ENCODE results near the gene FXYD3.

Gene FXYD3

GRCh38 chr19:35106898-35107541 lies 8.6 kb upstream of the FXYD3 start:
- no peak for DNase-seq (ENCODE audit: low read depth)

DNA sequence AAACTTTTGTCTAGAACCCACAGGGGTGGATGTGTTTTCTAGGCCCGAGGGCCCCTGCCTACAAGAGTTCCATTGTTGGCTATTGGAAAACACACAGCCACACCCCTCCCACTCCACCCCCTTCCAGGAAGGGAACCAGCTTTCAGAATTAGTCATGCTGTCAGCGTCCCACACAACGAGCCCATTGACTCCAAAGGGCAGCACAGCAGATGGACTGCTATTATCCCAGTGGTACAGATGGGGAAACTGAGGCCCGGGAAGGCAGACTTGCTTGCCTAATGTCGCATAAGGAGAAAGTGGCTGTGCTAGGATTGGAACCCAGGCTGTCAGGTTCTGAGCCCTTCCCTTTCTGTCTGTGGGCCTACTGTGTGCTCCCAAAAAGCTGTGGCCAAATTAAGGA lies 8.1 kb upstream of the FXYD3 start:
- no peak for DNase-seq (ENCODE audit: low read depth)

- no peak for DNase-seq (ENCODE audit: low read depth)
These were observed 6.9 kb upstream of the FXYD3 start for GRCh38 chr19:35108730-35109129.

DNA sequence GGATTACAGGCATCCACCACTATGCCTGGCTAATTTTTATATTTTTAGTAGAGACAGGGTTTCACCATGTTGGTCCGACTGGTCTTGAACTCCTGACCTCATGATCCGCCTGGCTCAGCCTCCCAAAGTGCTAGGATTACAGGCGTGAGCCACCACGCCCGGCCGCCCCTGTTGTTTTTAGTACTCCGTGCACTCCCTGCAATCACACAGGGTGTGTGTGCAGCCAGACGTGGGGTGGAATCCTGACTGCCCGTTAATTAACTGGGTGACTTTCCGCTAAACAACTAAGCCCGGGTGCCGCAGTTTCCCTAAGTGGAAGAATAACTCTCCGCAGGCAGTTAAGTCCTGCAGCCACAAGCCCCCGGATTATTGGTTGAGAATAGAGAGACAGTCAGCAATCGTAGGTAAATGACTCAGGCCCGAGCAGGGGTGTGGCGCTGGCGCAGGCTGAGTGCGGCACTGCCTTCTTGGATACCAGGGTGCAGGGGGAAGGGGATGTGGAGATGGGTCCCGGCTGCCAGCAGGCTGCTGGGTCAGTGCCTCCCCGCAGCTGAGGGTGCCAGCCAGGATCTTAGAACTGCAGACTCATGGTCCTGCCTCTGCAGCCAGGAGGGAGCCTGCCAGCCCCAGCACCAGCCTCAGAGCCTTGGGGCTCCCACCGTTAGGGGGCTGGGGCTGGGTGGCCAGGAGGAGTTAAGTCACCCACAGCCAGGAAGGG lies 6.1 kb upstream of the FXYD3 start:
- no peak for DNase-seq (ENCODE audit: low read depth)

DNA sequence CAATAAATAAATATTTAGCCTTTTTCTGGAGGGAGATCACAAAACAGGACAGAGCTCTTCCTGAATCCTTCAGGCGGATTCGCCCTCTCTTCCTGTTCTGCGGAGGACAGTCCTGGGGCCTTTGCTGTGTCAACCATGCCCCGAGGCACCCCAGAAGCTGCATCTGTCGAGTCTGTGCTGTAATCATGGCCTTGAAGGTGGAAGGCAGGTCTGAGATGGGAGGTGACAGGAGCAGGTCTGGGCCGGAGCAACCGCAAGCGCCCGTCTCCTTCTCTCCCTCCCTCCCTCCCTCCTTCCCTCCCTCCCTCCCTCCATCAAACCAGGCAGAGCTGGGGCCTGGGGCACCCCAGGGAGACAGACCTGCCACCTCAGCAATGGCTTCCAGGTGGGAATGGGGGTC lies 4.6 kb upstream of the FXYD3 start:
- no peak for DNase-seq (ENCODE audit: low read depth)

- DNase-seq (ENCODE audit: low read depth): no peak
These were observed 2.5 kb upstream of the FXYD3 start for GRCh38 chr19:35112995-35113688.

GRCh38 chr19:35114353-35115176 lies 1.1 kb upstream of the FXYD3 start:
- DNase-seq (ENCODE audit: low read depth): peak; percentile 56

DNA sequence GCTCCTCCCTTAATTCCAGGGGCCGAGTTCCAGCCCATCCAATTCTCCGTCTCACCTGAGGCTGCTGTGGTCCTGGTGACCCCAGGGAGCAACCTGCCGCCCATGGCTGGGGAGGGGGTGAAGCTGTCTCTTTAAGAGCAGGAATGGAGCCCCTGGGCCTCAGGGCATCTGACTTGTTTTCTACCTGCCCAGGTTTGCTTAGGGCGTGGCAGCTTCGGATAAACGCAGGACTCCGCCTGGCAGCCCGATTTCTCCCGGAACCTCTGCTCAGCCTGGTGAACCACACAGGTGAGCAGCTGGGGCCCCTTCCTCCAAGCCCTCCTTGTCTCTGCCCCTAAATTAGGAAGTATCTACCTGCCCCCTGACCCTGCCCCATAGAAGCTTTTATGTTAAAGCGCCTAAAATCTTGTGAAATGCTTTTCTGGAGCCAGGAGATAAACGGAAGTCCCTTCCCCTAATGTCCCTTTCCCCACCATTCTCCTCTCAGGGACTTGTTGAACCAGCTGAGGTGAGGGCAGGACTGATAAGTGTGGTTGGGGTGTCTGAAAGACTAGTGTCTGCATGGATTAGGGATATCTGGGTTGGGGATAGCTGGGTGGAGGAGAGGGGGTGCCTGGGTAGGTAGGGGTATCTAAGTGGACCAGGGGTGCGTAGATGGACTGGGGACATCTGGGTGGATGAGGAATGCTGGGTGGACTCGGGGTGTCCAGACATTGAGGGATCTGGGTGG lies 614 bp downstream of the FXYD3 start:
- DNase-seq (ENCODE audit: low read depth): no peak

GRCh38 chr19:35117116-35117515 lies 1.5 kb downstream of the FXYD3 start:
- no peak for DNase-seq (ENCODE audit: low read depth)

DNA sequence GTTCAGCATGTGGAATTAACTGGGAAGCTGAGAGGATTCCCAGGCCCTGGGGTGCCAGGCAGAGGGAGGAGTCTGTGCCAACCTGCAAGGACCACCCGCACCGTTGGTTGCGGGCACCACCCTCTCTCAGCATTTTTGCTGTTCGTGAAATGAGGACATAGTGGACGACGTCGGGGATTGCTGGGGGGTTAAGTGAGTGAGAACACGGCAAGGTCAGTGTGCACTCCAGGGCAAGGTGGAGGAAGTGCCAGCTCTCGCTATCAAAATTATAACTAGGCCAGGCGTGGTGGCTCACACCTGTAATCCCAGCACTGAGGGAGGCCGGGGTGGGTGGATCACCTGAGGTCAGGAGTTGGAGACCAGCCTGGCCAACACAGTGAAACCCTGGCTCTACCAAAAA lies 2.2 kb downstream of the FXYD3 start:
- DNase-seq (ENCODE audit: low read depth): no peak

- no peak for DNase-seq (ENCODE audit: low read depth)
These were observed 2.8 kb downstream of the FXYD3 start for GRCh38 chr19:35118268-35119020.

- no peak for DNase-seq (ENCODE audit: low read depth)
These were observed 3.5 kb downstream of the FXYD3 start for GRCh38 chr19:35119091-35119490.

GRCh38 chr19:35119578-35120155 lies 4.0 kb downstream of the FXYD3 start:
- no peak for DNase-seq (ENCODE audit: low read depth)

DNA sequence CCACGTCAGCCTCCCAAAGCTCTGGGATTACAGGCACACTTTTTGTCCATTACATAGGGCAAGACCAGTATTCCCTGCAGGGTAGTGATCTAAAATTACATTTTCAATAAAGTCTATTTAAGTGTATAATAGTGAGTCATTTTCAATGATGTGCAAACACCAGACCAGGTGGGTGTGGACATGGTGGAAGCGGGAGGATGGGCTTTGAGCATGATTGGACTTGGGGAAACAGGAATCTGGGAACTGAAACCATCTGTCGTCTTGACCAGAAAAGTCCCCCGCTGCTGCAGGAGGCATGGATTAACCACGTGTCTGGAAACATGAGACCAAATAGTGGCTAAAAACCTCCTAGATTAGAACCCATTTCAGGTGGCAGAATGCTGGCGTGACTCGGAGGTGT lies 4.9 kb downstream of the FXYD3 start:
- DNase-seq (ENCODE audit: low read depth): no peak

DNA sequence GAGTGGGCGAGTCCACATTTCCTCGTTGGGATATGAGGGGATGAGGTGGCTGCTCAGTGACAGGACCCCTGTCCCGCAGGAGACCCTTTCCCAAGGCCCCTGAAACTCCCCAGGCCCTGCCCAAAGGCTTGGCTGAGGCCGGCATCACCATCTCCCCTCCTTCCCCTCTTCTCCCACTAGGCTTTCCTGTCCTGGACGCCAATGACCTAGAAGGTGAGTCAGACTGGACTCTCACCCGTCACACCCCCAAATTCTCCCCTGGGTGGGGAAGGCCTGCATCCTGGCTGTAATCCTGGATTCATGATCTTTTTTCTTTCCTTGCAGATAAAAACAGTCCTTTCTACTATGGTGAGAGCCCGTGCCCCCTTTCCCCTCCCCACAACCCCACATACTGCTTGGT lies 5.3 kb downstream of the FXYD3 start:
- no peak for DNase-seq (ENCODE audit: low read depth)

GRCh38 chr19:35122687-35123551 lies 7.3 kb downstream of the FXYD3 start:
- no peak for DNase-seq (ENCODE audit: low read depth)

GRCh38 chr19:35123573-35123972 lies 8.0 kb downstream of the FXYD3 start:
- DNase-seq (ENCODE audit: low read depth): no peak

DNA sequence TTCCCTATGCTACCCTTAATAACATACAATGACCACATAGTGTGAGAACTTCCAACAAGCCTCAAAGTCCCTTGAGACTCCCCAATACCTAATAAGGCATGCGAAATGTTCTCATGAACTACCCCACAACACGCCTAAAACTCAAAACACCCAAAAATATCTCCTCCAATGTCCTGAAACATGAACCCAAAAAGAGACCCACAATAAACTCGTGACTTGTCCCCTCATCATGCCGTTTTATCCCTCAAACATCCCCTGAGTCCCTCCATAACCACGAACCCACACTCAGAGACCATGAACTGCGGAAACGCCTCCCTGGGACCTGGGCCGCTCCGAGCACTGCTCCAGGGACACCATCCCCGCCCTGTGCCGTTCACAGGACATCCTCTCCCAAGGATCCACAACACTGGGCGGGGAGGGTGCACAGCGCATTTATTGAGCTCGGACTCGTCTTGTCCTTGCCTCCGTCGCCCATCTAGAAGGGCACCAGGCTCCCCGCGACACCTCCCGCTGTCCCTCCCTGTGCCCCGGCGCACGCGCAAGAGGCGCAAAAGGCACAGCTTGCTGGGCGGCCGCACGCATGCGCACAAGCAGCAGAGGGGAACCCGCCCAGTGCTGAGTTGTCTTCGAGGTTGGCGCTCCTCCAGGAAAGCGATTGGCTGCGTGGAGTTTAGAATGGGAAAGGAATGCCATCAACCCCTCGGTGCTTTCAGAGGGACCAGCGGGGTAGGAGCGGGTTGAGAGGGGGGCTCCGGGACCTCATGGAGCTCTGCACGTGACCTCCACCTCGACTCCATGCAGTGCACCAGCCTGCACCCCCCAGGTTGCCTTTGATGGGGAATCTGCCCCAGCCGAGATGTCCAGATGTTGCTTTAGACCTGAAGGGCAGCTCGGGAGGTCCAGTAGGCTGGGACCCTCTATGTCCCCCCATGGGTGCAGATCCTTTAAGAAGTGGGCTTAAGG lies 8.8 kb downstream of the FXYD3 start:
- DNase-seq (ENCODE audit: low read depth): peak; percentile 59
